ENCODE data around the gene ACP7.

ACP7 gene

GRCh38 chr19:39152066-39152465, 67.9 kb downstream of the ACP7 start:
- DNase-seq, result no peak

- no peak for DNase-seq
These were observed 70.0 kb downstream of the ACP7 start for GRCh38 chr19:39154100-39154628.

GRCh38 chr19:39154629-39155100, 70.5 kb downstream of the ACP7 start:
- DNase-seq, result no peak

- DNase-seq, result no peak
These were observed 71.0 kb downstream of the ACP7 start for GRCh38 chr19:39155114-39155700.

- no peak for DNase-seq
These were observed 71.6 kb downstream of the ACP7 start for GRCh38 chr19:39155741-39156140.

- no peak for DNase-seq
These were observed 72.4 kb downstream of the ACP7 start for GRCh38 chr19:39156326-39157230.

GRCh38 chr19:39157275-39157996, 73.3 kb downstream of the ACP7 start:
- DNase-seq, result no peak

- no peak for DNase-seq
These were observed 73.8 kb downstream of the ACP7 start for GRCh38 chr19:39157997-39158389.

GRCh38 chr19:39158646-39159260, 74.6 kb downstream of the ACP7 start:
- DNase-seq, result no peak

GRCh38 chr19:39160523-39160861, 76.3 kb downstream of the ACP7 start:
- DNase-seq, result no peak

Data from GDM1 (cell line).